ENCODE data around the gene HM13. TPM values are rescaled to one million over a fixed set of nuclear protein-coding genes. Genes with fewer than 3 reads are reported as not detected.
"Not testable (repeated sequence)": the region's sequence is repeated elsewhere in the genome, so short reads cannot be mapped to it uniquely, and the experiment has no call there.

The HM13 gene
- total RNA-seq: 64.6 and 150 TPM in 2 replicates

GRCh38 chr20:31514154-31515071 lies at the start of gene HM13:
TSS of gene HM13 (plus strand) at chr20:31514442. CDS start at chr20:31514552, 110 bp downstream.
- DNase-seq (ENCODE audit: low read depth): peak; percentile 84

GRCh38 chr20:31470946-31471345 lies 43.3 kb upstream of the HM13 start:
- not testable (repeated sequence) for DNase-seq (ENCODE audit: low read depth)

- no peak for DNase-seq (ENCODE audit: low read depth)
Measured at GRCh38 chr20:31472395-31473330, 41.6 kb upstream of the HM13 start.

- DNase-seq (ENCODE audit: low read depth): peak; percentile 23
Measured at GRCh38 chr20:31473331-31474096, 40.7 kb upstream of the HM13 start.

- no peak for DNase-seq (ENCODE audit: low read depth)
Measured at GRCh38 chr20:31474097-31474436, 40.2 kb upstream of the HM13 start.

GRCh38 chr20:31474758-31475427 lies 39.3 kb upstream of the HM13 start, which contains the start of the genes DEFB124 and REM1:
TSS of gene DEFB124 (minus strand) at chr20:31475127. CDS start at chr20:31473013, 2,114 bp downstream.
TSS of gene REM1 (plus strand) at chr20:31475288. CDS start at chr20:31476446, 1,158 bp downstream.
- no peak for DNase-seq (ENCODE audit: low read depth)

GRCh38 chr20:31475472-31476293 lies 38.6 kb upstream of the HM13 start:
- DNase-seq (ENCODE audit: low read depth): no peak

GRCh38 chr20:31476294-31476585 lies 38.0 kb upstream of the HM13 start:
- no peak for DNase-seq (ENCODE audit: low read depth)

- DNase-seq (ENCODE audit: low read depth): no peak
Measured at GRCh38 chr20:31476643-31477215, 37.5 kb upstream of the HM13 start.

GRCh38 chr20:31484001-31484400 lies 30.2 kb upstream of the HM13 start:
- no peak for DNase-seq (ENCODE audit: low read depth)

GRCh38 chr20:31485450-31486339 lies 28.5 kb upstream of the HM13 start:
- no peak for DNase-seq (ENCODE audit: low read depth)

GRCh38 chr20:31488115-31488514 lies 26.1 kb upstream of the HM13 start:
- DNase-seq (ENCODE audit: low read depth): no peak

- no peak for DNase-seq (ENCODE audit: low read depth)
Measured at GRCh38 chr20:31489152-31489551, 25.1 kb upstream of the HM13 start.

- no peak for DNase-seq (ENCODE audit: low read depth)
Measured at GRCh38 chr20:31490752-31491151, 23.5 kb upstream of the HM13 start.

GRCh38 chr20:31494131-31494530 lies 20.1 kb upstream of the HM13 start:
- peak; percentile 53 for DNase-seq (ENCODE audit: low read depth)

GRCh38 chr20:31496761-31497295 lies 17.4 kb upstream of the HM13 start:
- DNase-seq (ENCODE audit: low read depth): no peak

GRCh38 chr20:31497838-31498540 lies 16.3 kb upstream of the HM13 start:
- DNase-seq (ENCODE audit: low read depth): no peak

- no peak for DNase-seq (ENCODE audit: low read depth)
Measured at GRCh38 chr20:31500527-31500926, 13.7 kb upstream of the HM13 start.

Data from renal cortical epithelial cell (primary cell).